ENCODE results near the gene SPRY4. TPM values are rescaled to one million over a fixed set of nuclear protein-coding genes. Genes with fewer than 3 reads are reported as not detected.

SPRY4 gene
- total RNA-seq, 1 experiment from 2014 or later, result 41.9 TPM

GRCh38 chr5:142307146-142307890 lies 17.5 kb downstream of the SPRY4 start:
- Mint-ChIP-seq H3K27me3 (ENCODE audit: insufficient read depth, unreplicated experiment) (no peaks in the 10 kb centered on the region), H3K4me3 (ENCODE audit: unreplicated experiment) (no peak overlapping the region), H3K36me3 (ENCODE audit: insufficient read depth, unreplicated experiment) (peaks cover 31% of the 10 kb centered on the region), H3K9me3 (ENCODE audit: unreplicated experiment) (no peaks in the 10 kb centered on the region), H3K4me1 (ENCODE audit: insufficient read depth, unreplicated experiment) (no peaks in the 10 kb centered on the region), H3K27ac (ENCODE audit: low read depth, unreplicated experiment) (no peak overlapping the region)
- TF ChIP-seq, protein P1, sequence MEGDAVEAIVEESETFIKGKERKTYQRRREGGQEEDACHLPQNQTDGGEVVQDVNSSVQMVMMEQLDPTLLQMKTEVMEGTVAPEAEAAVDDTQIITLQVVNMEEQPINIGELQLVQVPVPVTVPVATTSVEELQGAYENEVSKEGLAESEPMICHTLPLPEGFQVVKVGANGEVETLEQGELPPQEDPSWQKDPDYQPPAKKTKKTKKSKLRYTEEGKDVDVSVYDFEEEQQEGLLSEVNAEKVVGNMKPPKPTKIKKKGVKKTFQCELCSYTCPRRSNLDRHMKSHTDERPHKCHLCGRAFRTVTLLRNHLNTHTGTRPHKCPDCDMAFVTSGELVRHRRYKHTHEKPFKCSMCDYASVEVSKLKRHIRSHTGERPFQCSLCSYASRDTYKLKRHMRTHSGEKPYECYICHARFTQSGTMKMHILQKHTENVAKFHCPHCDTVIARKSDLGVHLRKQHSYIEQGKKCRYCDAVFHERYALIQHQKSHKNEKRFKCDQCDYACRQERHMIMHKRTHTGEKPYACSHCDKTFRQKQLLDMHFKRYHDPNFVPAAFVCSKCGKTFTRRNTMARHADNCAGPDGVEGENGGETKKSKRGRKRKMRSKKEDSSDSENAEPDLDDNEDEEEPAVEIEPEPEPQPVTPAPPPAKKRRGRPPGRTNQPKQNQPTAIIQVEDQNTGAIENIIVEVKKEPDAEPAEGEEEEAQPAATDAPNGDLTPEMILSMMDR (IDR thresholded peaks at IDR 0.05; ENCODE audit: unreplicated experiment), result no peak
- ChIA-PET POLR2A (no interaction called here), CTCF (interaction anchor here (0.6 kb wide), 3 partner anchors 10 to 133 kb away, joined by 3 to 4 read pairs (median 3); no protein-coding TSS in a partner anchor)
- intact Hi-C loops (cut with micrococcal nuclease), result no loop called here
- DNase-seq (ENCODE audit: unreplicated experiment), result no peak
- TSS peak; percentile 2 for BruUV-seq (replicated peaks)

DNA sequence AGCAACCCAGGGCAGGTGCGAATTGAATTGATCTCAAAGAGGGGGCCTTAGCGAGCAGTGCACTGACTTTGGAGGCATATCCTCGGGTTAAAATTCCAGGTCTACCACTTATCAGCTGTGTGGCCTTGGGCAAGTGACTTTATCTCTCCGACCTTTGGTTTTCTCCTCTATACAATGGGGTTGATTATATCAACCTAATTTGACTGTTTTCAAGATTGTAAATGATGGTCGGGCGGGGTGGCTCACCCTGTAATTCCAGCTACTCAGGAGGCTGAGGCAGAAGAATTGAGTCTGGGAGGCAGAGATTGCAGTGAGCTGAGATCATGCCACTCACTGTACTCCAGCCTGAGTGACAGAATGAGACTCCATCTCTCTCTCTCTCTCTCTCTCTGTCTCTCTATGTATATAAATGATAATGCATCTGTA lies 18.7 kb downstream of the SPRY4 start:
- no peak for DNase-seq (ENCODE audit: unreplicated experiment)
- Mint-ChIP-seq H3K36me3 (ENCODE audit: insufficient read depth, unreplicated experiment) (peaks cover 24% of the 10 kb centered on the region), H3K27ac (ENCODE audit: low read depth, unreplicated experiment) (no peak overlapping the region), H3K9me3 (ENCODE audit: unreplicated experiment) (no peaks in the 10 kb centered on the region), H3K4me3 (ENCODE audit: unreplicated experiment) (no peak overlapping the region), H3K4me1 (ENCODE audit: insufficient read depth, unreplicated experiment) (peaks cover 6% of the 10 kb centered on the region), H3K27me3 (ENCODE audit: insufficient read depth, unreplicated experiment) (no peaks in the 10 kb centered on the region)
- POLR2A ChIA-PET, result interaction anchor here (1.3 kb wide), 1 partner anchor 14 kb away, joined by 5 read pairs; no protein-coding TSS in a partner anchor
- TF ChIP-seq, protein P1 (IDR thresholded peaks at IDR 0.05; ENCODE audit: unreplicated experiment), result no peak
- BruUV-seq (replicated peaks), result no TSS peak
- intact Hi-C loops (cut with micrococcal nuclease), result no loop called here
- CTCF ChIA-PET, result no interaction called here

GRCh38 chr5:142305211-142305610 lies 19.6 kb downstream of the SPRY4 start:
- Mint-ChIP-seq H3K27ac (ENCODE audit: low read depth, unreplicated experiment) (no peak overlapping the region), H3K4me1 (ENCODE audit: insufficient read depth, unreplicated experiment) (peaks cover 6% of the 10 kb centered on the region), H3K27me3 (ENCODE audit: insufficient read depth, unreplicated experiment) (no peaks in the 10 kb centered on the region), H3K9me3 (ENCODE audit: unreplicated experiment) (no peaks in the 10 kb centered on the region), H3K4me3 (ENCODE audit: unreplicated experiment) (no peak overlapping the region), H3K36me3 (ENCODE audit: insufficient read depth, unreplicated experiment) (peaks cover 18% of the 10 kb centered on the region)
- intact Hi-C loops (cut with micrococcal nuclease), result no loop called here
- CTCF ChIA-PET, result no interaction called here
- POLR2A ChIA-PET, result no interaction called here
- TF ChIP-seq, protein P1 (IDR thresholded peaks at IDR 0.05; ENCODE audit: unreplicated experiment), result no peak
- no TSS peak for BruUV-seq (replicated peaks)
- no peak for DNase-seq (ENCODE audit: unreplicated experiment)

DNA sequence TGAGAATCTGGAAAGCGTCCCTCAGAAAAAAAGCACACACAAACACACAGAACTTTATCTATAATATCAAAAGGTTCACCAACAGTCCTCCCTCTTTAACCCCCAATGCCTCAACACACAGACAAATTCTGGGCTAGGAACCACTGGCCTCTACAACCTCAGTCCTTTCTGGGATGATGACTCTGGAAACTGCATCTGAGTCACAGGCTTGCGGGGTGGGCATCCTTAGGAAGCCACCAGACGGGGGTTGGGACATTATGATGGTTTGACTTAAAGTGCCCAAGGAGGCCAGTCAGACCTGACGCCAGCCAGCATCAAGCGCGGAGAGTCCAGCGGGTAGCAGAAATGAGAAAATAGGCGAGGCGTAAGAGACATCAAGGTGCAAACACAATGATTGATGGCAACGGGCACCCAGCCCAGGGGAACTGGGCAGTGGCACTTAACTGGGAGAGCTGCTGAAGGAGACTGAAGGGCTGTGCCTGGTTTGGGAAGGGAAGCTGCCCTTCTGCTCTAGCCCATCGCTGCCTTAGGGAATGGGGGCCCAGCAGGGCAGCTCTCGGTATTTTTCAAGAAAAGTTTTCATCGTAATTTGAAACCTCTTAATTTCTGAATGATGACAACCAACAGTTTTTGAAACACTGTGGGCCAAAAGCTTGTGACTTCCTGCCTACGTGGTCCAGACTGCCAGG lies 20.7 kb downstream of the SPRY4 start:
- no TSS peak for BruUV-seq (replicated peaks)
- peaks cover 10% of the 10 kb centered on the region for H3K36me3 Mint-ChIP-seq (ENCODE audit: insufficient read depth, unreplicated experiment)
- TF ChIP-seq, protein P1 (IDR thresholded peaks at IDR 0.05; ENCODE audit: unreplicated experiment), result no peak
- H3K4me1 Mint-ChIP-seq (ENCODE audit: insufficient read depth, unreplicated experiment), result peaks cover 6% of the 10 kb centered on the region
- intact Hi-C loops (cut with micrococcal nuclease), result no loop called here
- no peaks in the 10 kb centered on the region for H3K9me3 Mint-ChIP-seq (ENCODE audit: unreplicated experiment)
- ChIA-PET POLR2A (no interaction called here), CTCF (no interaction called here)
- H3K4me3 Mint-ChIP-seq (ENCODE audit: unreplicated experiment), result no peak overlapping the region
- H3K27ac Mint-ChIP-seq (ENCODE audit: low read depth, unreplicated experiment), result no peak overlapping the region
- no peaks in the 10 kb centered on the region for H3K27me3 Mint-ChIP-seq (ENCODE audit: insufficient read depth, unreplicated experiment)
- DNase-seq (ENCODE audit: unreplicated experiment), result no peak
